Retina (tissue), 1 donor: ENCODE results near the gene BTBD10.

ENCODE experiments used
- DNase-seq: peaks from one replicate; pipeline ENCODE4 v3.0.0-alpha.2; 2016

Gene BTBD10

DNA sequence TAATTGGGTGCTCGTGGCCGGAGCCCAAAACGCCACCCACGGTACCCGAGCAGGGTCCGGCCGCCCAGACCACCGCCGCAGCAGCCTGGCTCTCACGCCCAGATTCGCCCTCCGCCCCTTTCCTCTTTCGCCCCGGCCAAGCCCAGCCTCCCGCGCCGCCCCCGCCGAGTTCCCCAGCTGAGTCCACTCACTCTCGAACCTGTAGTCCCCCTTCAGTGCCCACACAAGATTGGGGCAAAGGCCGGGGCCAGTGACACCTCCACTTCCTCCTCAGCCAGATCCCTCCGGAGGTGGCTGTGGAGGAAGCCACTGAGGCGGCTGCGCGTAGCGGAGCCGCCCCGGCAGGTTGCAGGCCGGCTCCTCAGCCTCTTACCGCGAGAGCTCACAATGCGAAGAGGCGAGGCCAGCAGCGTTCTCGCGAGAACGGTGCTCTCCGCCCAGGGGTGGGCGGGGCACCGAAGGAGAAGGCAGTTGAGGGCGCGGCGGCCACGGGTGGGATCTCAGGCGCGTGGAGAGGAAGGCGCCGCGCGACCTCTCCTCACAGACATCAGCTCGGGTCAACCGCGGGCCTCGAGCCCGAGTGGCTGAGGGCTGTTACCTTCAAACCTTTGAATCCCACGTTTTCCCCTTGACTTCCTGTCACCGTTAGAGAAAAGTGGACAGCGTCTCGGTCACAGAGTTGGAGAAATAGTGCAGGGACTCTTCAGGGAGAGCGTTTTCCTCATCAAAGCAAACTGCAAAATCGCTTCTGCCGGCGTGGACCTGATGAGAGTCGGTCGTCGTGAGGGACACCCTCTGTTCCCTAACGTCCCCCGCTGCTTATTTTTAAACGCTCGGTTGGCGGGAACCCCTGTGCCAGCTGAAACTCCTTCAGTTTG lies at the start of gene BTBD10:
BTBD10 (minus strand) TSS at position 322 of the 878 bp plus-strand sequence. CDS start 18,098 bp downstream, outside the sequence.
- DNase-seq, result peak; percentile 97

DNA sequence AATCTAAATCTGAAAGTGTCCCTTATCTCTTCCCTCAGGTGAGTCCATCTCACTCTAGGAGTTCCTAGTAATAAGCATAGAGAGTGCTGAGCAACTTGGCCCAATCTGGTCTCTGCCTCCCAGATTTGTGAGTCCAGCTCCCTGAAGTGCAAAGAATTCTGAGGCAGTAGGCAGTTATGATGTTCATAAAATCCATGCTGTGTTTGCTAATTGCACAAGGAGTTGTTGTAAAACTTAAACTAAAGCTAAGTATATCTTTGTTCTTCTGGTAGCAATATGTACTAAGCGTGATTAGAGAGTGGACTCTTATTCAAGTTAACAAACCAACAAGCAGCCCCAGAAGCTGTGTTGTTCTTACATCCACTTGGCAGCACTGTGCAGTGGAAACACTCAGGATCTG lies 40.4 kb upstream of the BTBD10 start:
- DNase-seq, result no peak

DNA sequence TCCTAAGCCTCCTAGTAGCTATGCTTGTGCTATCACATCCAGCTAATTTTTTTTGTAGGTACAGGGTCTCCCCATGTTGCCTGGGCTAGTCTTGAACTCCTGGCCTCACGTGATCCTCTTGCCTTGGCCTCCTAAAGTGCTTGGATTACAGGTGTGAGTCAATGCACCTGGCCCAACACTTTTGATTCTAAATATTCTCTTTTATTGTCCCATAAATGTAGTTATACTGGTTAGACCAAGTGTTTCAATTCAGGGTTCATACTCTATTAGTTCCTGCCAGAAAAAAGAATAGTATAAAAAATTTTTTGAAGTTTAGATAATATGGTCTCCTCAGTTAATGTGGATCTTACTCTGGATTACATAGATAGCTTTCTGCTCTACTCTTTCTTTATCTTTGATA lies 39.5 kb upstream of the BTBD10 start:
- DNase-seq, result no peak

DNA sequence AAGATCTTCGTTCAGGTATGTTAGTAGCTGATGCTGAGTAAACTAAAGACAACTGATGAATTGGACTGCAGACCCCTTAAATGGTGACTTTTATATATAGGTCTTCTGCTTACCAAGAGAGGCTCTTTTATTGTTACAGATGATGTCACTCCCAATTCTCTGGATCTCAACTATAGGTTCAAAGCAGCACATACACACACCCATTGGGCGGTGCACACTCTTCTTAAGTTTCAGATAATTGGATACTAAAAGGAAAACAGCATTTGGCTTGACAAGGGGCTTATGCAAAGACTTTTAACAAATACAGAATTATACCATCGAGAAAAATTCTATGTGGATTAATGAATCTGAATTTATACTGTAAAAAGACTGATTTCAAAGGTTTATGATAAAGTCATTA lies 32.9 kb upstream of the BTBD10 start, which contains the start of gene PTH:
PTH (minus strand) TSS at position 69 of the 400 bp plus-strand sequence. CDS start 3,142 bp downstream, outside the sequence.
- no peak for DNase-seq

DNA sequence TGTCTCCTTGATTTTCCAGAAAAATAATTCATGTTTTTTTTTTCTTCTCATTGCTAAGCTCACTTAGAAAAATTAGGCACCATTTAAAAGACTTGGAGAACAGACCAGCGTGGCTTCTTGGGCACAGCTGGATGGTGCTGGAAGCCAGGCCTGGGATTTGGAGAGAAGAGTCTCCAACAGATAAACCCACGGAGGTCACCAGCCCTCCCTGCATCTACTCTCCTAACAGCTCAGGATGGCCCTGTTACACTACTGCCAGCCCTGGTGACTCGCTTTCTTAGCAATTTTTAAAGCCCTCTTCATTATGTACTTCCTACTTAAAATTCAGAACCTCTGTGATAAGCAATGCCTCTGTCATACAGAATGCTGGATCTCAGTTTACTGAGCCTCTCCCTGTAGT lies 31.0 kb upstream of the BTBD10 start:
- peak; percentile 3 for DNase-seq

DNA sequence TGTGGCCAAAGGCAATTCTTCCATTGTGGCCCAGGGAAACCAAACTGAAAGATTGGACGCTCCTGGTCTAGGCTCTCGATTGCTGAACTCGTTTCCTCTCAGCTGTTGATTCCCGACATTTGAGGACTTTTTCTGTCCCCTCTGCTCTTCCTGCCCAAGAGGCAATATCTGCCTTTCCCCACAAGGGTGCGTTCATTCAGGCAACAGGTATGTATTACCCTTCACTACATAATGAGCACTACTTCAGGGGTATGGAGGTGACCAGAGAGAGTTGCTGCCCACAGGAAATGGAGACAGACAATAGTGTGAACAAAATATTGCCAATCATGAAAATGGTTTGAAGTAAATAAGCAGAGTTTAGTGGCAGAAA lies 24.6 kb upstream of the BTBD10 start:
- DNase-seq, result no peak

DNA sequence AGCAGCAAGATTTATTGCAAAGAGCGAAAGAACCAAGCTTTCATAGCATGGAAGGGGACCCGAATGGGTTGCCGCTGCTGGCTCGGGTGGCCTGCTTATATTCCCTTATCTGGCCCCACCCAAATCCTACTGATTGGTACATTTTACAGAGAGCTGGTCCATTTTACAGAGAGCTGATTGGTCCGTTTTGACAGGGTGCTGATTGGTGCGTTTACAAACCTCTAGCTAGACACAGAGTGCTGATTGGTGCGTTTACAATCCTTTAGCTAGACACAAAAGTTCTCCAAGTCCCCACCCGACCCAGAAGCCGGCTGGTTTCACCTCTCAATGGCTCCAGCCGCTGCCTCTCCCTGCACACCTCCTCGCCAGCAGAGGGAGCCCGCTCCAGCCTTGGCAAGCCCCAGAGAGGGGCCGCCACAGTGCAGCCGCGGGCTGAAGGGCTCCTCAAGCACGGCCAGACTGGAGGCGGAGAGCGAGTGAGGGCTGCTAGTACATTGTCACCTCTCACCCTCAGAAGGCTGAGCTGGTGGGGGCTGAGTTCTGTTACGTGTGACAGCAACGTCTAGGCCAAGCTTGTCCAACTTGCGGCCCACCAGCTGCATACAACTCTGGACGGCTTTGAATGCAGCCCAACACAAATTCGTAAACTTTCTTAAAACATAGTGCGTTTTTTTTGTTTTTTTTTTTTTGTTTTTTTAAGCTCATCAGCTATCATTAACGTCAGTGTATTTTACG lies 24.1 kb upstream of the BTBD10 start:
- DNase-seq, result peak; percentile 14

DNA sequence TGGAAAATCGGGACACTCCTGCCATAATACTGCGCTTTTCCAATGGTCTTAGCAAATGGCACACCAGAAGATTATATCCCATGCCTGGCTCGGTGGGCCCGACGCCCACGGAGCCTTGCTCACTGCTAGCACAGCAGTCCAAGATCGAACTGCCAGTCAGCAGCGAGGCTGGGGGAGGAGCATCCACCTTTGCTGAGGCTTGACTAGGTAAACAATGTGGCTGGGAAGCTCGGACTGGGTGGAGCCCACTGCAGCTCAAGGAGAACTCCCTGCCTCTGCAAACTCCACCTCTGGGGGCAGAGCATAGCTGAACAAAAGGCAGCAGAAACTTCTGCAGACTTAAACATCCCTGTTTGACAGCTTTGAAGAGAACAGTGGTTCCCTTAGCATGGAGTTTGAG lies 17.2 kb upstream of the BTBD10 start:
- DNase-seq, result no peak

DNA sequence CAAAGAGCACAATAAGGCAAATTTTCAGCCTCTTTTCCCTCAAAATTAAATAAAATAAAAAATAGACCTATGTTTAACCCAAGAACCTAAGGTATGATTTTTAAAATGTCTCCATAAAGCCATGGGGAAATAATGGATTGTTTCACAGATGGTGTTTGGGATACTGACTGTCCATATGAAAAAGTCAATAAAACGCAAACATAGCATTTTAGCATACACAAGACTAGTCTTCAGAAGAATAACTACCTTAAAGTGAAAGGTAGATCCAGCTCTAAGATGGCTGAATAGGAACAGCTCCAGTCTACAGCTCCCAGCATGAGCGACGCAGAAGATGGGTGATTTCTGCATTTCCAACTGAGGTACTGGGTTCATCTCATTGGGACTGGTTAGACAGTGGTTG lies 16.7 kb upstream of the BTBD10 start:
- DNase-seq, result no peak

DNA sequence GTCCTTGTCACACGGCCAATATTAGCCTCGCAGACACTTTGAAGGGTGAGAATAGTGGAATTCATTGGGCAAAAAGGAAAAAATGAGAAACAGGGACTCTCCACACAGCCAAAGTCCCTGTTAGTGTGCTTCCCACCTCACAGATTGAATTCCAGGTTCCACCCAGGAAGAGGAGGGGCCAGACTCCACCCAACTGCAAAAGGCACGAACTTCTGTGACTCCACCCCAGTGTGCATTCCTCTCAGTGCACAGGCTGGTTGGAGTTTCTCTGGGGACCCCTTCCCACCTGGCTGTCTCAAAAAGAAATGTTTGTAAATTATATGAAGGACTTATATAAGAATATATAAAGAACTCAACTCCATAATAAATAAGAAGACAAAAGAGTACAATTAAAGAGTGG lies 12.1 kb upstream of the BTBD10 start:
- DNase-seq, result no peak

DNA sequence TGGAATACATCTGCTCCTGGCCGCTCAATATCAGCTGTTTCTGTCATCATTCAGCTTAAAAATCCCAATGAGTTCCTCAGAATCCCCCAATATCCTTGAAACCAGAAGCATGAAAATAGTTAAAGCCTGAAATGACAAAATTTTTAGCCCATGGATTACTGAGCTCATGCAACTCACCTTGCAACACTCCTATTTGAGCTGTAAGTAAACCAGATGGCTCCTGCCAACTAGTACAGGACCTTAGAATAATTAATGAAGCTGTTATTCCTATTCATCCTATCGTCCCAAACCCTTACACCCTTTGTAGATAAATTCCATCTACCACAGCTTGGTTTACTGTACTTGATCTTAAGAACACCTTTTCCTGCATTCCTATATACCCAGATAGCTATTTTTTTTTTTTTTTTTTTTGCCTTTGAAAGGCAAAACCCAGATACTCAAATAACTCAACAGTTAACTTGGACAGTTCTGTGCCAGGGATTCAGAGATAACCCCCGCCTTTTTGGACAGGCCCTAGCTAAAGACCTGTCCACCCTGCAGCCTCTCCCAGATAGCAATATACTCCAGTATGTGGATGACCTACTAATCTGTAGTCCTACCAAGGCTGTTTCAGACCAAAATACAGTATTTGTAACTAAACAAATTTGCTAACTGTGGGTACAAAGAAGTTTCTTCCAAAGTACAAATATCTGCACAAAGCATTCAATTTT lies 10.1 kb upstream of the BTBD10 start:
- DNase-seq, result no peak

DNA sequence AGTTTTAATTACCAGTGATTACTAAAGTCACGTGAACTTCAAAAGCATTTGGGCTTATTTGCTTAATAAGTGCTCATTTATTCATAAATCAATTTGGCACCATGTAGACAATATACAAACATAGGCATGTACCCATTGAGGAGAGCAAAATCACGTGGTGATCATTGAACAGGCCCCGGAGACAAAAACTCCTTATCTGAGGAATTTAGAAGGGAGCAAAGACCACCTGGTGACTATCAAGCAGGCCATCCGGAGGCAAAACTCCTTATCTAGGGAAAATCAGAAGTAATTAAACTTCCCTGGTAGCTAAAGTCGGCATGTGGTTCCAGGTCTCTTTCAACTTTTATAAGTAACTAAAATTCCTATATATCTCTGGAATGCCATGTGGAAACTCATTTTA lies 5.7 kb upstream of the BTBD10 start:
- DNase-seq, result no peak

DNA sequence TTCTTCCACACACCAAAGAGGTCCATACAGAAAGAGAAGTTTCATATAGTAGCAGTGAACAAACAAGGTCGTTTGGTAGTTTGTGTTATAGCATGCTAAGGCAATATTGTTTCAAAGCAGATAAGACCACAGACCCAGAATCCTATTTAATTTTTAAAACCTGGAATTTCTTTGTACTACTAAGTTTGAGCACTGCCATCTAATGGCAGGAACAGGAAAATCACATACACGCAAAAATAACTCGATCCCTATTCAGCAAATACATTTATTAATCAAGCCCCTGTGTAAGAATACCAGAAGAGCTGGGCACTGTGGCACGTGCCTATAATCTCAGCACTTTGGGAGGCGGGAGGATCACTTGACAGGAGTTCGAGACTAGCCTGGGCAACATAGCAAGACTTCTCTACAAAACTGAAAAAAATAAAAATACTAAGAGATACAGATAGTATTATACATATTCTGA lies 2.9 kb upstream of the BTBD10 start:
- DNase-seq, result peak; percentile 44

DNA sequence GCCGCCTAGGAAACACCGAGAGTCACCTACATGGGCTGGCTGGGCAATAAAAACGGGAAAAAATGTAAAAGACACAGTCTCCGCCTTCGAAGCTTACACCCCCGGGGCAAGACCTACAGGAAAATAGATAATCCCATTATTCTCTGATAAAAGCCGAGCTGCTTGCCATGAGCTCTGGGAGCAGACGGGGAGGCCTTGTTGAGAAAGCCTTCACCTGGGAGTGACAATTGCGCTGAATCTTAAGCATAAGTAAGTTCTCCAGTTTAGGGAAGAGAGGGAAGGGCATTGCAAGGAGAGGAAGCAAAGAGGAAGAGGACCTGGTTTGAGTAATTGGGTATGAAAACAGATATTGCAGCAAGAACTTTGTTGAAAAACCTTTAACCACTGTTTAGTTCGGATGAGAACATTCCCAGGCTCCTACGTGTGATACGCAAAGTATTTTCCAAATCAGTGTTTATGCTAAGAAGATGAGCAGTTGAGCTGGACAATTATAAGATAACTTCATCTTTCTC lies 813 bp upstream of the BTBD10 start:
- no peak for DNase-seq

DNA sequence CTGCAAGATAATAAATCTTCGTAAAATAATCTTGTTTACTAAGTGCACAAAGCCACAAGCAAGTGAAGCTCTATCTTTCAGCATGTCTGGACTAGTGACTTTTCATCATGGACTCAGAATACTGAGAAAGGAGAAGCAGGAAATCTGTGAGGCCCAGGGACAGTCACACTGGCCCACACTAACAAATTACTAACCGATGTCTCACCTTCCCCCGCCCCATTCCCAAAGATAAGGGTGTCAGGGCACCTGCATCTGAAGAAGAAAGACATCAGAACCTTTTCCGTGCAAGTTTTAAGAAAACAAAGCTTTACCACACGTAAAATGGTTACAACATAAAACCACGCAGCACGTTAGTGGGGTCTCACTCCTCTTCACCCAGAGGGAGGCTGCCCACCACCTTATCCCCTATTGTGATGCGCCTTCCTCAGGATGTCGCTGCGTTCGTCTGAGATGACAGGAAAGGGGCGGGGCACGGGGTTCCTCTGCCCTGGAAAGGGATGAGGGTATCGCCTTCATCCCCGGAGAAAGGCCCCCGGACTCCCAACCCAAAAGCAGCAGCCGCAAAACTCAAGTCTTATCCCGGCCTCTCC lies 616 bp downstream of the BTBD10 start:
- no peak for DNase-seq

DNA sequence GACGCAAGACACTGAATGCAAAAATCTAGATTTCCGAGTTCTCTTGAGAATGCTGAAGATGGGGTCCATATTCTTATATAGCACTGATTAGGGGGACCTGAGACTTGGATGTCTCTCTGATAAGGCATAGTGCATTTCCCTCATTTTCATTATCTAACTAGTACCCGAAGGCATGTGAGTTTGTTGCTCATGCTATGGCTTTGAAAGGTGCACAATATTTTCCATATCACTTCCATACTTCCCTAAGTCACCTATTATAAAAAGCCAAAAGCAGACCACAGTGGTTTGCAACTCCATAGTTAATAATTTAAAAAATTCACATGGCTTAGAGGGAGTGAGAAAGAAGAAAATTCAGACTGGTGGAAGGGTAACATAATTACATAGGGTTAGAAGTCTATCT lies 1.7 kb downstream of the BTBD10 start:
- DNase-seq, result no peak

DNA sequence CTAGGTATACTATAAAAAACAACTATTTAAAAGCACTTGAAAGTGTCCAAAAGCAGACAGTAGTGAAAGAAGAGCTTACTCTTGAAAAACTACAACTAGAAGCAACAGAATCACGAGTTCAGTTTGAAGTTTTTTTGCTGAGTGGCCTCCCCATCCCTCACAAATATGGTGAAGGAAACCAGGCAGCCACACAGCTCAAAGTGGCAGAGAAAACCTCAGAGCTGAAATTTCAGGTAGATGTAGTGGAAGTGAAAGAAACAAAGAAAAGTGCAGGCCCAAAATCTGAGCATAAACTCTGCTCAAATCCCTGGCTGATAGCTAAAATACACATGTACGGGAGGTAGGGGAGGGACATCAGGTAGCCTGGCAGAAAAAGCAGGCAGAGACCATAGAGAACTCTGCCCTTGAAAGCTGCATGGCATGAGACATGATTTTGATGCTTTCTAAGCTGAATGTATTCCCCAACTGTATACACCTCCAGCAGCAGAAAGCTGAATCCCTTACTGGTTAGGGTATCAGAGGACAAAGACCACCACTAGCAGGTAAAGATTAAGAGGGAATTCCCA lies 12.1 kb downstream of the BTBD10 start:
- DNase-seq, result no peak

DNA sequence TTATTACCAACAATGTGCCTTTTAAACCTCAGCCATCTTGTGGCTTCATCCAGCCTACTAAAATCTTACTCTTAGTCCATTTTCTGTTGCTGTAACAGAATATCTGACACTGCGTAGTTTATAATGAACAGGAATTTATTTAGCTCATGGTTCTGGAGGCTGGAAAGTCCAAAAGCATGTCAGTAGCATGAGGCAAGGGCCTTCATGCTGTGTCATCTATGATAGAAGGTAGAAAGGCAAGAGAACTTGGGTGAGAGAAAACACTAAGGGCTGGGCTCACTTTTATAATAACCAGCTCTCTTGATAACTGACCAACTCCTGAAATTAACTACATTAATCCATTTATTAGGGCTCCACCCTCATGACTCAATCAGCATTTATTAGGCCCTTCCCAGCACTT lies 13.5 kb downstream of the BTBD10 start:
- DNase-seq, result no peak

DNA sequence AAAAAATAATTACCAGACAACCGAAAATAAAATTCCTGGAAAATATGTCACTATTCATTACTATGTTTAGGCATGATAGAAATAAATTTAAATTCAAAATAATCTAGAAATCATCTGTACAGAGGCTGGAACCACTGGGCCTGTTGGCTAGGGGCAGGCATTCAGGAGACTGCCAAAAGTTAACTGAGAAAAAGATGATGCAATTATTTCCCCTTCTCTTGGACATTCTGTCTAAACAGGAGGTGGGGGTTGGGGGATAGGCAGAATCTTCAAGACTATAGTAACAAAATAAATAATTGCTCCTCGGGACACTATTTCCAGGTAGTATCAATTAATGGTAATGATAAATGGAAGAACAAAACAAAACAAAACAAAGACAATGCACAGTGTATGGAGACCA lies 14.1 kb downstream of the BTBD10 start:
- no peak for DNase-seq

DNA sequence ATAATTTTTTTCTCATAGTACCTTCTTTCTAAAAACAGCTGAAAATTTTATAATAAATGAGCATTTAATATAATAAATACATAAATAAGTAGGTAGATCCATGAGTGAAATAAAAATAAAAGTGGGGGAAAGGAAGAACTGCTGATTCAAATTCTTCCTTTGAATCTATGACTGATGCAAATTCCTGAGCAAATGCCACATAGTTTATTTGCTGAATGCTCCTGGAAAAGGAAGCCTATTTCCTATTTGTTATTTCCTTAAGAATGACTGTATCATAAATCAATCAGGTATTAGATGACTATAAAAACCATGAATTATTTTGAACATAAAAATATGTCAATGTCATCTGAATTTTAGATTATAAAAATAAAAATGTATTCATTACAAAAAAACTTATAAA lies 16.6 kb downstream of the BTBD10 start:
- DNase-seq, result no peak

DNA sequence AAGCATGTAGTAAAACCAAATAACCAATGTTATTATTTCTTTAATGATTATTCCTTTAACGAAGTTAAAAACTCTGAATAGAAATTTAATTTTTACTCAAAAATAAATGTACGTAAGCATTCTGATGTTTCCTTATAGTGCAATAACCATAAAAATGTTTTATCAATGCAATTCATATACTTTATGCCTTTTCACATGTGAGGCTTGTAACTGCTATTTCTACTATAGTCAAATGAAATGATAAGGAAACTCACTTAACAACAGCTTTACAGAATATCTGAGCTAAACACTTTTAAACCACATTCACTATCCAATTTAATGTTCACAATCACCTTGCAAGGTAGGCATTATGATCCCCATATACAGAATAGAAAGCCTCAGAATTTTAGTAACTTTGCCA lies 17.4 kb downstream of the BTBD10 start:
- no peak for DNase-seq

DNA sequence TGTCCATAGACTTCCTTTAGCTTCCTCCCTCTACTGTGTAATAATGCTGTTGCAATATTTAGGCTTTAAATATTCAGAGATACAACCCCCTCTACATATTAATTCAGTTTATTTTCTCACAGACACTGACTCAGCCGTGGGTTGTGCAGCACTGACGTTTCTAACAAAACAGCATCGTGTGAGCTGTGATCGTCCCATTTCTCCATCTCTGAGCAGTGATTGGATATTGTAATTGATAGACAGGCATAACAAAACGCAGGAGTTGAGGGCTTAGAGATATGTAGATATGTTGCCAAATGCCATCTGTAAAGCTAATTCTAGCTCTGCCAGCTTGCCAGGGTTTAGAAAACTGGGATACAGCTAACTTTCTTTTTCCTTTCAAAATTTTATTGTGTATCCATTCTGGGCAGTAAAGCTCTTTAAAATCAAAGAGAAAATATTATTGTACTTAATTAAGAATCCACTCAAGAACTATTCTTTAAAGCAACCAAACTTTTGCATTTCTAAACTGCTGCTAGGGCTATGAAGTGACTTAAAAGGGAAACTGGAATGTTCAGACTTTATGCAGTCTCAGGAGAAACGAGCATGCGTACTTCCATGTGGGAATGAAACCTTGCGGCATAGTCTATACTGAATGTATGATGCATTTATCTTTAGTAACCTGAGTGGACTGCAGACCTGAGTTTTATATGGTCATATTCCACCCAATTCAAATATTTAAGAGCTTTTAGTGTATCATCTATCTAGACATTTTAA lies 22.7 kb downstream of the BTBD10 start:
- DNase-seq, result peak; percentile 6
